Hepatocyte (in vitro differentiated cells): ENCODE results near the gene CSNK1G3. TPM values are rescaled to one million over a fixed set of nuclear protein-coding genes. Genes with fewer than 3 reads are reported as not detected.

Source experiments
- DNase-seq: peaks from one replicate; pipeline ENCODE4 v3.0.0-alpha.2; 2016; ENCODE audit warnings: low spot score
- H2AFZ ChIP-seq: fragments of 200-600 bp; sonication (generic); 2 replicates; pipeline ENCODE4 v1.6.0; 2016; ENCODE audit warnings: antibody characterized with exemption, mild to moderate bottlenecking
- H3K27ac ChIP-seq: fragments of 200-600 bp; sonication (generic); 2 replicates; pipeline ENCODE4 v1.5.1; 2016; ENCODE audit warnings: mild to moderate bottlenecking
- H3K27me3 ChIP-seq: fragments of 200-600 bp; sonication (generic); 2 replicates; pipeline ENCODE4 v1.6.1; 2016
- H3K36me3 ChIP-seq: fragments of 200-600 bp; sonication (generic); replicated peaks from 2 replicates; pipeline ENCODE4 v1.5.1; 2016; ENCODE audit warnings: low read depth; ENCODE audit not compliant: insufficient read depth
- H3K4me1 ChIP-seq: fragments of 200-600 bp; sonication (generic); 2 replicates; pipeline ENCODE4 v1.5.1; 2016; ENCODE audit warnings: mild to moderate bottlenecking, moderate library complexity; ENCODE audit not compliant: insufficient read depth
- H3K4me2 ChIP-seq: fragments of 200-600 bp; sonication (generic); 2 replicates; pipeline ENCODE4 v1.6.0; 2016
- H3K4me3 ChIP-seq: fragments of 200-600 bp; sonication (generic); 2 replicates; pipeline ENCODE4 v1.5.1; 2016; ENCODE audit warnings: mild to moderate bottlenecking
- H3K79me2 ChIP-seq: fragments of 200-600 bp; sonication (generic); 2 replicates; pipeline ENCODE4 v1.6.0; 2017; ENCODE audit warnings: mild to moderate bottlenecking
- H3K9me2 ChIP-seq: fragments of 200-600 bp; sonication (generic); replicated peaks from 2 replicates; pipeline ENCODE4 v1.6.0; 2017; ENCODE audit warnings: mild to moderate bottlenecking; ENCODE audit not compliant: insufficient read depth
- H3K9me3 ChIP-seq: fragments of 200-600 bp; sonication (generic); 2 replicates; pipeline ENCODE4 v1.5.1; 2016; ENCODE audit warnings: low read depth, mild to moderate bottlenecking
- H4K20me1 ChIP-seq: fragments of 200-600 bp; sonication (generic); 2 replicates; pipeline ENCODE4 v1.6.0; 2016; ENCODE audit warnings: mild to moderate bottlenecking; ENCODE audit not compliant: insufficient read depth, poor library complexity, severe bottlenecking
- CTCF ChIP-seq: fragments of 200-600 bp; sonication (generic); IDR thresholded peaks from 2 replicates; pipeline ENCODE4 v1.5.1; 2016; ENCODE audit warnings: antibody characterized with exemption, mild to moderate bottlenecking; ENCODE audit not compliant: poor library complexity
- EZH2 ChIP-seq: fragments of 200-600 bp; sonication (generic); IDR thresholded peaks from 2 replicates; pipeline ENCODE4 v1.6.1; 2016; ENCODE audit warnings: antibody characterized with exemption, mild to moderate bottlenecking, borderline replicate concordance
- EZH2phosphoT487 ChIP-seq: fragments of 200-600 bp; sonication (generic); IDR thresholded peaks from one replicate; pipeline ENCODE4 v1.6.1; 2018; ENCODE audit warnings: antibody characterized with exemption, mild to moderate bottlenecking, low read depth, moderate library complexity; ENCODE audit not compliant: unreplicated experiment, severe bottlenecking
- WGBS: methylation state at CpG from one replicate; pipeline ENCODE4 v1.1.6; 2016; ENCODE audit warnings: low lambda C conversion rate; ENCODE audit errors: missing lambda C conversion rate; 5-methylcytosine and 5-hydroxymethylcytosine counted together
- polyA plus RNA-seq: library from polyadenylated mRNA; unstranded; fragments of >200 nt; fragmentation: Nextera tagmentation; extraction: Ambion mirVana; gene quantifications from 2 replicates; pipeline ENCODE4 v1.2.1, GENCODE V29; 2016
- total RNA-seq: library from RNA; depleted of rRNA; stranded (reverse); fragments of >200 nt; gene quantifications from 2 replicates; pipeline ENCODE4 v1.2.3, GENCODE V29; 2014

Gene CSNK1G3
- total and polyA plus RNA-seq, 2 experiments from 2014 or later: 20.8 to 59.3 TPM

GRCh38 chr5:123524146-123524545 lies 12.2 kb downstream of the CSNK1G3 start:
- Histone ChIP-seq H3K9me2 (no peaks in the 10 kb centered on the region), H3K9me3 (no peaks in the 10 kb centered on the region), H3K4me1 (no peaks in the 10 kb centered on the region), H3K4me2 (no peak overlapping the region), H4K20me1 (peaks cover 59% of the 10 kb centered on the region), H3K27ac (no peak overlapping the region), H2AFZ (no peak overlapping the region), H3K79me2 (peaks cover 100% of the 10 kb centered on the region), H3K4me3 (no peak overlapping the region), H3K36me3 (no peaks in the 10 kb centered on the region), H3K27me3 (no peaks in the 10 kb centered on the region)
- no peak for DNase-seq
- TF ChIP-seq EZH2 (no peak), CTCF (no peak), EZH2phosphoT487 (no peak)
- WGBS: 95% methylated on average over 4 of the region's 4 CpGs

DNA sequence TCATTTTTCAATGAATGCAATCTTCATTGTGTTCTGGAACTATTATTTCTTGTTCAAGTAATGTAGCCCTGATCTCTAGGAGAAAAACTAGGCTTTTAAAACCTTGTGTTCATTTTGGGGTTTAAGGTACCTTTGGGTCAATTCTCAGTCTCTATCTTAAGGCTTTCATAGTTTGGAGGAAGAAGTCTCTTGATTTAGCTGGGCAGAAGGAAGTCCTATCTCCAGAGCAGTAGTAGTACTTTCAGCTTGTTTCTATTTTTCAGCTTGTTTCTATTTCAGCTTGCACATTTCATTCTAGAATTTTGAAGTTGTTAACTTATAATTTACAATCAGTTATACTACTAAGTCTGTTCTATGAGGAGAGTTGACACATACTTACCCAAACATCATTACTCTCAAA lies 15.2 kb downstream of the CSNK1G3 start:
- no peak overlapping the region for H3K4me3 ChIP-seq
- H3K36me3 ChIP-seq: no peaks in the 10 kb centered on the region
- no peak overlapping the region for H3K4me2 ChIP-seq
- H3K79me2 ChIP-seq: peaks cover 99% of the 10 kb centered on the region
- peaks cover 47% of the 10 kb centered on the region for H4K20me1 ChIP-seq
- no peak overlapping the region for H3K27ac ChIP-seq
- no peaks in the 10 kb centered on the region for H3K27me3 ChIP-seq
- no peak for DNase-seq
- H2AFZ ChIP-seq: no peak overlapping the region
- H3K4me1 ChIP-seq: no peaks in the 10 kb centered on the region
- no peaks in the 10 kb centered on the region for H3K9me2 ChIP-seq
- TF ChIP-seq EZH2phosphoT487: no peak
- TF ChIP-seq CTCF: no peak
- TF ChIP-seq EZH2: no peak
- H3K9me3 ChIP-seq: no peaks in the 10 kb centered on the region

- no peaks in the 10 kb centered on the region for H3K9me2 ChIP-seq
- no peak overlapping the region for H3K4me3 ChIP-seq
- no peak overlapping the region for H2AFZ ChIP-seq
- H3K27me3 ChIP-seq: no peaks in the 10 kb centered on the region
- H3K9me3 ChIP-seq: no peaks in the 10 kb centered on the region
- no peak overlapping the region for H3K27ac ChIP-seq
- H4K20me1 ChIP-seq: peaks cover 41% of the 10 kb centered on the region
- peaks cover 99% of the 10 kb centered on the region for H3K79me2 ChIP-seq
- H3K36me3 ChIP-seq: no peaks in the 10 kb centered on the region
- H3K4me1 ChIP-seq: no peaks in the 10 kb centered on the region
- TF ChIP-seq EZH2 (no peak), EZH2phosphoT487 (no peak), CTCF (no peak)
- DNase-seq: no peak
- peak overlapping the region; percentile 4 for H3K4me2 ChIP-seq
Observed at GRCh38 chr5:123528065-123528464, 16.1 kb downstream of the CSNK1G3 start.

DNA sequence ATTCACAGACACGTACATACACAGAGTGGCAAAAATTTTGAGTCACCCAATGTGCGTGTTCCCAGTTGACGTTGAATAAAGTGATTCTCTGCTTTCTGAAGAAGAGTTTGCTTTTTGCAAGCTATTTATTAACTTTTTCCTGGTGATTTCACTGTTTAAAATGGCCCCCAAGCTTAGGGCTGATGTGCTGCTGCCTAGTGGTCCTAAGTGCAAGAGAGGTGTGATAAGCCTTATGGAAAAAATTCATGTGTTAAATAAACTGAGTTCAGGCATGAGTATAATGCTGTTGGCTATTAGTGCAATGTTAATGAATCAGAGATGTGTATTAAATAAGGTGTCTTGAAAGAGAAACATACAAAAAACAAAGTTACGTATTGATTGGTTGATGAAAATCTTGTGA lies 16.9 kb downstream of the CSNK1G3 start:
- Histone ChIP-seq H3K4me2 (no peak overlapping the region), H3K27ac (no peak overlapping the region), H3K4me3 (no peak overlapping the region), H3K79me2 (peaks cover 99% of the 10 kb centered on the region), H3K36me3 (no peaks in the 10 kb centered on the region), H3K9me3 (no peaks in the 10 kb centered on the region), H3K9me2 (no peaks in the 10 kb centered on the region), H2AFZ (no peak overlapping the region), H3K4me1 (no peaks in the 10 kb centered on the region), H4K20me1 (peaks cover 41% of the 10 kb centered on the region), H3K27me3 (no peaks in the 10 kb centered on the region)
- DNase-seq: no peak
- TF ChIP-seq EZH2 (no peak), EZH2phosphoT487 (no peak), CTCF (no peak)
- WGBS: 90% methylated on average over 4 of the region's 4 CpGs
